VCaP (cell line): Measurements from ENCODE around the gene AIRE.

Experiments used
- H3K27ac ChIP-seq: fragments of 450-650 bp; 2 replicates; pipeline ENCODE4 v1.5.1; 2017
- CTCF ChIP-seq: fragments of 450-650 bp; conservative IDR thresholded peaks from 2 replicates; pipeline ENCODE4 v1.5.1; 2017; ENCODE audit warnings: mild to moderate bottlenecking, moderate library complexity

The AIRE gene

DNA sequence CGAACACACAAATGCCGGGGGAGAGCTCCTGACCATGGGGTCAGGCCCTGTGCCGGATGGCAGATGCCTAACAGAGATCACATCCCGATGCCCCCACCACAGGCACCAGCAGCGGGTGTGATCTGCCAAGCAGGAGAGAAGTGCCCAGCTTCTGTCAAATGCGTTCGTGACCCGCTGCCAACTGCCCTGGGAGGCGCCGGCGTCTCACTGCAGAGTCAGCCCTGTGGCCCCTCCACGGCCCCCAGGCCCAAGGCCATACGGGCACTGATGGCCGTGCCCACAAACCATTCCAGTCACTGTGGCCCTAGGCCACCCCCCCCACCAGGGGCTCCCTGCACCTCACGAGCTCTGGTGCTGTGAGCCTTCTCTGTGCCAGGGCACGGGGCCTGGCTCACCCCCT lies 45.5 kb downstream of the AIRE start:
- no peak for TF ChIP-seq CTCF
- no peak overlapping the region for H3K27ac ChIP-seq

- TF ChIP-seq CTCF = no peak
- H3K27ac ChIP-seq = no peak overlapping the region
Measured at GRCh38 chr21:44331650-44332307, 46.1 kb downstream of the AIRE start.

- no peak for TF ChIP-seq CTCF
Measured at GRCh38 chr21:44332383-44332782, 46.7 kb downstream of the AIRE start.

DNA sequence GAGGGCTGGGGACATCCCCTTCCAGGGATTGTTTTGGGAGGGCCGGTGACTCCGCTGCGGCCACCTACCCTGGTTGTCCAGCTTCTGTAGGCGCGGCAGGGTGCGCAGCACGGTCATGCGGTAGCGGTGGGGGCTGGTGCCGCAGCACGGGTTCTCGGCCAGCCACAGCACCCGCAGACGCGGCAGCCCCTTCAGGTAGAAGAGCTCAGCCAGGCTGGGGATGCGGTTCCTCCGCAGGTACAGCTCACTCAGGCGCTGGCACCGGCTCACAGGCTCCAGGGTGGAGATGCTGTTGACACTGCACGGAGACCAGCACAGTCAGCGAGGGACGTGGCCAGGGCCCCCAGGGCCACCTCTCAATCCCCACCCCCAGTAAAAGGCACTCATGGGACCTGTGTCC lies 47.3 kb downstream of the AIRE start:
- no peak overlapping the region for H3K27ac ChIP-seq

More at GRCh38 chr21:44332383-44332782, 46.7 kb downstream of the AIRE start:
- no peak overlapping the region for H3K27ac ChIP-seq

GRCh38 chr21:44333509-44334328 lies 48.0 kb downstream of the AIRE start:
- TF ChIP-seq CTCF = no peak
- H3K27ac ChIP-seq = peak overlapping the region; percentile 51; the same call in 1 of the 2 replicates

More for the DNA sequence above, 47.3 kb downstream of the AIRE start:
- TF ChIP-seq CTCF = no peak

DNA sequence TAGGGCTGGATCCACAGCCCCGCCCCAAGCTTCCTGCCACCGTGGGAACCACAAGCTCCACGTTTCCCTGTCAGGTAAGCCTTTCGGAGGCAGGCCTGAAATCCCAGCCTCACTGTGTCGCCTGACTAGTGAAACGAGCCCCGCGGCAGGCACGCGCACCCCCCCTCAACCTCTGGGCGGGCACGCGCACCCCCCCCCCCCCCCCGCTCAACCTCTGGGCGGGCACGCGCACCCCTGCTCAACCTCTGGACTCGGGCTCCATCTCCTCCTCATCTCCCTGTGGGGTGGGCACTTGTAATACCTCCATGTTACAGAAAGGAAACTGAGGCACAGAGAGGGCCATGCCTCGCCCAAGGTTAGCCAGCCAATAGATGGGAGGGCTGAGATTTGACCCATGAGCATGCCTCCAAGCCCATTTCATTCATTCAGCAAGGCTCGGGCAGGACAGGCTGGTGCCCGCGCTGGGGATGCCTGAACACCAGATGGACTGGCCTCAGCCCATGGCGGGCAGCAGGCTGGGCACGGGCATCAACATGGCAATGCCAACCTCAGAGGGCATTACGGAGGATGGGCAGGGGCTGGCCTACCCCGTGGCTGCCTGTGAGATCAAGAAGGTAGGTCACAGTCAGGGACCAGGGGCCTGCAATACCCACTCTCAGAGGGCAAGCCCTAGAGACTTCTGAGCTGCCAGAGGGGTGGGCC lies 48.8 kb downstream of the AIRE start:
- no peak for TF ChIP-seq CTCF
- H3K27ac ChIP-seq = peak overlapping the region; percentile 51; the same call in 1 of the 2 replicates
